Measurements from ENCODE around the gene PATL1. TPM values are rescaled to one million over a fixed set of nuclear protein-coding genes. Genes with fewer than 3 reads are reported as not detected.

The PATL1 gene
- total RNA-seq, 2 donors from 2014 or later: 6.5 to 9.6 TPM

DNA sequence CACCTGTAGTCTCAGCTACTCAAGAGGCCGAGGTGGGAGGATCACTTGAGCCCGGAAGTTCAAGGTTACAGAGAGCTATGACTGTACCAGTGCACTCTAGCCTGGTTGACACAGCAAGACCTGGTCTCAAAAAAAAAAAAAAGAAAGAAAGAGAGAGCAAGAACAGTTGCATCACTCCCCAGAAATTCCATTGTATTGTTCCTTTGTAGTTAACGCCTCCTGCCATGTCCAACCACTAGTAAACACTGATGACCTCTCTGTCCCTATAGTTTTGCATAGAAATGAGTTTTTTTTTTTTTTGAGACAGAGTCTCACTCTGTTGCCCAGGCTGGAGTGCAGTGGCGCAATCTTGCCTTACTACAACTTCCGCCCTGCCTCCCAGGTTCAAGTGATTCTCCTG lies 10.8 kb downstream of the PATL1 start:
- no peak for TF ChIP-seq POLR2A (IDR thresholded peaks at IDR 0.05)
- TF ChIP-seq, protein P1, sequence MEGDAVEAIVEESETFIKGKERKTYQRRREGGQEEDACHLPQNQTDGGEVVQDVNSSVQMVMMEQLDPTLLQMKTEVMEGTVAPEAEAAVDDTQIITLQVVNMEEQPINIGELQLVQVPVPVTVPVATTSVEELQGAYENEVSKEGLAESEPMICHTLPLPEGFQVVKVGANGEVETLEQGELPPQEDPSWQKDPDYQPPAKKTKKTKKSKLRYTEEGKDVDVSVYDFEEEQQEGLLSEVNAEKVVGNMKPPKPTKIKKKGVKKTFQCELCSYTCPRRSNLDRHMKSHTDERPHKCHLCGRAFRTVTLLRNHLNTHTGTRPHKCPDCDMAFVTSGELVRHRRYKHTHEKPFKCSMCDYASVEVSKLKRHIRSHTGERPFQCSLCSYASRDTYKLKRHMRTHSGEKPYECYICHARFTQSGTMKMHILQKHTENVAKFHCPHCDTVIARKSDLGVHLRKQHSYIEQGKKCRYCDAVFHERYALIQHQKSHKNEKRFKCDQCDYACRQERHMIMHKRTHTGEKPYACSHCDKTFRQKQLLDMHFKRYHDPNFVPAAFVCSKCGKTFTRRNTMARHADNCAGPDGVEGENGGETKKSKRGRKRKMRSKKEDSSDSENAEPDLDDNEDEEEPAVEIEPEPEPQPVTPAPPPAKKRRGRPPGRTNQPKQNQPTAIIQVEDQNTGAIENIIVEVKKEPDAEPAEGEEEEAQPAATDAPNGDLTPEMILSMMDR (IDR thresholded peaks at IDR 0.05): no peak
- no peak for DNase-seq
- 87 to 91% methylated on average over 5 of the region's 5 CpGs for WGBS, 2 donors
- H3K9me3 ChIP-seq: no peaks in the 10 kb centered on the region
- intact Hi-C loops (cut with DNase I): loop anchor here (10.0 kb wide), 1 partner anchor 63 kb away; no protein-coding TSS in a partner anchor
- no peak for ATAC-seq
- no peaks in the 10 kb centered on the region for H3K4me1 ChIP-seq
- no peak overlapping the region for H3K27ac ChIP-seq
- H3K27me3 ChIP-seq: no peaks in the 10 kb centered on the region
- peaks cover 4 to 47% of the 10 kb centered on the region in 2 donors for H3K36me3 ChIP-seq (replicated peaks in 1 of 2; ENCODE audit: insufficient read depth in 1 of 2, low read depth in 2 of 2)
- no peak overlapping the region for H3K4me3 ChIP-seq

DNA sequence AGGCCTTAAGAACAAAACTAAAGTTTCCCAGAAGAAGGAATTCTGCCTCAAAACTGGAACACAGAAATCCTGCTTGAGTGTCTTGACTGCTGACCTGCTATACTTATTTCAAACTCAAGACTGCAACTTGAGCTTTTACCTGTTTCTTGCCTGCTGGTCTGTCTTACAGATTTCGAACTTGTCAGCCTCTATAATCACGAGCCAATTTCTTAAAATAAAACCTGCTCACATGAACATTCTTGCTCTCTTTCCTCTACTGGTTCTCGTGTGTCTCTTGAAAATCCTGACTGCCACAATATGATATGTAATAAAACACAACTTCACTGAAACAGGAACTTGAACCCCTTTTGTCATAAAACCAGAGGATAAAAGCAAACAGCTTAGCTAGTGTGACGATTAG lies 13.9 kb downstream of the PATL1 start:
- intact Hi-C loops (cut with DNase I): loop anchor here (10.0 kb wide), 1 partner anchor 60 kb away; no protein-coding TSS in a partner anchor
- Histone ChIP-seq H3K36me3 (replicated peaks in 1 of 2; ENCODE audit: insufficient read depth in 1 of 2, low read depth in 2 of 2) (peaks cover 4 to 66% of the 10 kb centered on the region in 2 donors), H3K27me3 (no peaks in the 10 kb centered on the region), H3K4me1 (no peaks in the 10 kb centered on the region), H3K9me3 (no peaks in the 10 kb centered on the region), H3K27ac (no peak overlapping the region), H3K4me3 (no peak overlapping the region)
- TF ChIP-seq, protein P1 (IDR thresholded peaks at IDR 0.05): no peak
- TF ChIP-seq POLR2A (IDR thresholded peaks at IDR 0.05): no peak
- 79 to 82% methylated on average over 4 of the region's 4 CpGs for WGBS, 2 donors
- no peak for DNase-seq
- no peak for ATAC-seq

DNA sequence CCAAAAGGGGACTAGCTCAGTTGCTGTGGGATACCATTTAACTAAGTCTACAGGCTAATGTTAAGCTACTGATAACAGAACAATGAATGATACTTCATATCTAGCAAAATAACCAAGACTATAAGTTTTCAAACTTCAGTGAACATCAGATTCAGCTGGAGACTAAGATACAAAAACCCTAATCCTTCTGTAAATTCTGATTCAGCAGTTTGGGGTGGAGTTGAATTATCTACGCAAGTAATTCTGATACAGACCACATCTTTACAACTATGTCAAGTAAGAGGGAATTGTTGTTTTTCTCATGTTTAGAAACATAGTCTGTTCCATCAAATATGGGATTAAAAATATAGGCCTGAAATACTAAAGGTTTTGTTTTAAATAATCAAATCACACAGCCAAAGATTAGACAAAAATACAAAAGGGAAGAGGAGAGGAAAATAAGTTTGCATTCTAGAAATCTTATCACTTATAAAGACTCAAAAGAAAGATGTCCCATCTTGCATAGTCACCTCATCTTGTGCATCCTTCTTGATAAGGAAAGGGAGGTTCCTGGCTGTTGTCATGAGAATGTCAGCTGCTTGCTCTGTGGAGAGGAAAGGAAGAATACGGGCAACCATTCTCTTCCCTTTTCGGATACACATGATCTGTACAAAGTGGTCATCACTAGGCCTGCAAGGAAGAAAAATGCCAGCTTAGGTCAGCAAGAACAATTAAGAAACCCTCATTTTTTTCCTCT lies 21.4 kb downstream of the PATL1 start:
- Histone ChIP-seq H3K36me3 (replicated peaks in 1 of 2; ENCODE audit: insufficient read depth in 1 of 2, low read depth in 2 of 2) (peaks cover 0 to 37% of the 10 kb centered on the region in 2 donors), H3K27ac (no peak overlapping the region), H3K27me3 (no peaks in the 10 kb centered on the region), H3K4me3 (no peak overlapping the region), H3K9me3 (no peaks in the 10 kb centered on the region), H3K4me1 (peaks cover 4% of the 10 kb centered on the region)
- no peak for DNase-seq
- no peak for TF ChIP-seq POLR2A (IDR thresholded peaks at IDR 0.05)
- TF ChIP-seq, protein P1 (IDR thresholded peaks at IDR 0.05): no peak
- 84 to 96% methylated on average over 3 of the region's 3 CpGs for WGBS, 2 donors
- intact Hi-C loops (cut with DNase I): no loop called here
- ATAC-seq: no peak

DNA sequence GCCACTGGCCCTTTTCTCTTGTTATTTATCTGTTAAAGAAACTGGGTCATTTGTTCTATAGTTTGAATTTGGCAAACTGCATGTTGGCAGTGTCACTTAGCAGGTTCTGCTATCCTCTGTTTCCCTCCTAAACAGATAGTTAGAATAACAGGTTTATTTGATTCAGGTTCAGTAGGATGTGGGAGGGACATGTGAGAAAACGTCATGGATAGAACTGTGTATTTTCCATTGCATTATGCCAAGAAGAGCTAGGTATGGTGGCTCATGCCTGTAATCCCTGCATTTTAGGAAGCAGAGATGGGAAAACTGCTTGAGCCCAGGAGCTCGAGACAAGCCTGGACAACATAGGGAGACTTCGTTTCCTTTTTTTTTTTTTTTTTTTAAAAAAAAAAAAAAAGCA lies 24.3 kb downstream of the PATL1 start:
- H3K27me3 ChIP-seq: no peaks in the 10 kb centered on the region
- H3K36me3 ChIP-seq (replicated peaks in 1 of 2; ENCODE audit: insufficient read depth in 1 of 2, low read depth in 2 of 2): peaks cover 6 to 27% of the 10 kb centered on the region in 2 donors
- H3K27ac ChIP-seq: no peak overlapping the region
- DNase-seq (no peak), ATAC-seq (no peak)
- H3K4me3 ChIP-seq: no peak overlapping the region
- peaks cover 4% of the 10 kb centered on the region for H3K4me1 ChIP-seq
- intact Hi-C loops (cut with DNase I): no loop called here
- WGBS, 2 donors: 79 to 82% methylated on average over 3 of the region's 3 CpGs
- no peaks in the 10 kb centered on the region for H3K9me3 ChIP-seq
- TF ChIP-seq, protein P1 (IDR thresholded peaks at IDR 0.05): no peak

DNA sequence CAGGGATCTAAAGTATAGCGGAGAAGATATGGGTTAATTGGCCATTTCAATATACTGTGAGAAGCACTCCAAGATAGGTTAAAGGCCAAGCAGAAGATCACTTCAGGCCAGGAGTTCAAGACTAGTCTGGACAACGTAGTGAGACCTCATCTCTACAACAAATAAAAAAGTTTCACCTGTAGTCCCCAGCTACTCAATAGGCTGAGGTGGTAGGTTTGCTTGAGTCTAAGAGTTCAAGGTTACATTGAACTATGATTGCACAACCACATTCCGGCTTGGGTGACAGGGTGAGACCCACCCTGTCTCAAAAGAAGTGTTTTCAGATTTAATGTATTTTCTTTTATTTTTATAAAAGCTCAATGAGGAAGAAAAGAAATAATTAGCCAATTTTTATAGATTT lies 25.4 kb downstream of the PATL1 start:
- H3K36me3 ChIP-seq (replicated peaks in 1 of 2; ENCODE audit: insufficient read depth in 1 of 2, low read depth in 2 of 2): peaks cover 16 to 24% of the 10 kb centered on the region in 2 donors
- DNase-seq (no peak), ATAC-seq (no peak)
- H3K4me1 ChIP-seq: peaks cover 4% of the 10 kb centered on the region
- no peak overlapping the region for H3K4me3 ChIP-seq
- H3K27ac ChIP-seq: no peak overlapping the region
- TF ChIP-seq, protein P1 (IDR thresholded peaks at IDR 0.05): no peak
- TF ChIP-seq POLR2A (IDR thresholded peaks at IDR 0.05): no peak
- H3K9me3 ChIP-seq: no peaks in the 10 kb centered on the region
- 51 to 53% methylated on average over 3 of the region's 3 CpGs for WGBS, 2 donors
- H3K27me3 ChIP-seq: no peaks in the 10 kb centered on the region
- intact Hi-C loops (cut with DNase I): no loop called here

Measured in body of pancreas (tissue), 4 donors.